NCI-H2081 (cell line): Measurements from ENCODE around the gene ICOSLG.
"Not testable (repeated sequence)": the region's sequence is repeated elsewhere in the genome, so short reads cannot be mapped to it uniquely, and the experiment has no call there.

Experiments used
- DNase-seq, 2 experiments: peaks; one replicate each; lab custom pipeline; 2025; lab: John Stamatoyannopoulos, UW

Gene ICOSLG

GRCh38 chr21:44176127-44176526 is 64.6 kb downstream of the ICOSLG start:
- not testable (repeated sequence) for DNase-seq

GRCh38 chr21:44175189-44175588 is 65.6 kb downstream of the ICOSLG start:
- DNase-seq = not testable (repeated sequence)
